ENCODE measurements around the gene WSCD1. TPM values are rescaled to one million over a fixed set of nuclear protein-coding genes. Genes with fewer than 3 reads are reported as not detected.

Gene WSCD1
- total RNA-seq, 6 experiments from 2014 or later = 1.3 to 4.6 (median 1.6) TPM

GRCh38 chr17:6045621-6046357 lies 24.4 kb upstream of the WSCD1 start:
- TF ChIP-seq, protein P1, sequence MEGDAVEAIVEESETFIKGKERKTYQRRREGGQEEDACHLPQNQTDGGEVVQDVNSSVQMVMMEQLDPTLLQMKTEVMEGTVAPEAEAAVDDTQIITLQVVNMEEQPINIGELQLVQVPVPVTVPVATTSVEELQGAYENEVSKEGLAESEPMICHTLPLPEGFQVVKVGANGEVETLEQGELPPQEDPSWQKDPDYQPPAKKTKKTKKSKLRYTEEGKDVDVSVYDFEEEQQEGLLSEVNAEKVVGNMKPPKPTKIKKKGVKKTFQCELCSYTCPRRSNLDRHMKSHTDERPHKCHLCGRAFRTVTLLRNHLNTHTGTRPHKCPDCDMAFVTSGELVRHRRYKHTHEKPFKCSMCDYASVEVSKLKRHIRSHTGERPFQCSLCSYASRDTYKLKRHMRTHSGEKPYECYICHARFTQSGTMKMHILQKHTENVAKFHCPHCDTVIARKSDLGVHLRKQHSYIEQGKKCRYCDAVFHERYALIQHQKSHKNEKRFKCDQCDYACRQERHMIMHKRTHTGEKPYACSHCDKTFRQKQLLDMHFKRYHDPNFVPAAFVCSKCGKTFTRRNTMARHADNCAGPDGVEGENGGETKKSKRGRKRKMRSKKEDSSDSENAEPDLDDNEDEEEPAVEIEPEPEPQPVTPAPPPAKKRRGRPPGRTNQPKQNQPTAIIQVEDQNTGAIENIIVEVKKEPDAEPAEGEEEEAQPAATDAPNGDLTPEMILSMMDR (IDR thresholded peaks at IDR 0.05) = no peak
- TF ChIP-seq POLR2A (IDR thresholded peaks at IDR 0.05) = no peak
- Histone ChIP-seq H3K4me1 (peaks cover 0 to 6% (median 2%) of the 10 kb centered on the region in 4 donors), H3K4me3 (no peak overlapping the region), H3K36me3 (no peaks in the 10 kb centered on the region), H3K27me3 (no peaks in the 10 kb centered on the region), H3K27ac (no peak overlapping the region), H3K9me3 (no peaks in the 10 kb centered on the region)
- WGBS (ENCODE audit: insufficient coverage, low coverage, low lambda C conversion rate, missing lambda C conversion rate) = 79% methylated on average over 5 of the region's 6 CpGs
- no peak for ATAC-seq
- no peak for DNase-seq
- intact Hi-C loops (cut with DNase I) = loop anchor here in 1 of 2 donors (10.0 kb wide), 1 partner anchor 251 kb away; no protein-coding TSS in a partner anchor

- 52% methylated on average over 3 of the region's 4 CpGs for WGBS (ENCODE audit: insufficient coverage, low coverage, low lambda C conversion rate, missing lambda C conversion rate)
- no peaks in the 10 kb centered on the region for H3K36me3 ChIP-seq
- H3K9me3 ChIP-seq = no peaks in the 10 kb centered on the region
- H3K4me3 ChIP-seq = no peak overlapping the region
- DNase-seq (no peak), ATAC-seq (no peak)
- no peak for TF ChIP-seq POLR2A (IDR thresholded peaks at IDR 0.05)
- TF ChIP-seq, protein P1 (IDR thresholded peaks at IDR 0.05) = no peak
- intact Hi-C loops (cut with DNase I) = loop anchor here in 1 of 2 donors (10.0 kb wide), 1 partner anchor 252 kb away; no protein-coding TSS in a partner anchor
- no peaks in the 10 kb centered on the region for H3K4me1 ChIP-seq
- H3K27ac ChIP-seq = no peak overlapping the region
- H3K27me3 ChIP-seq = no peaks in the 10 kb centered on the region
These were observed 23.7 kb upstream of the WSCD1 start for GRCh38 chr17:6046431-6046830.

GRCh38 chr17:6046931-6047330 lies 23.2 kb upstream of the WSCD1 start:
- intact Hi-C loops (cut with DNase I) = loop anchor here in 1 of 2 donors (10.0 kb wide), 1 partner anchor 252 kb away; no protein-coding TSS in a partner anchor
- Histone ChIP-seq H3K27me3 (no peaks in the 10 kb centered on the region), H3K36me3 (no peaks in the 10 kb centered on the region), H3K4me1 (no peaks in the 10 kb centered on the region), H3K4me3 (no peak overlapping the region), H3K9me3 (no peaks in the 10 kb centered on the region), H3K27ac (no peak overlapping the region)
- ATAC-seq = no peak
- TF ChIP-seq POLR2A (IDR thresholded peaks at IDR 0.05) = no peak
- no peak for DNase-seq
- 59% methylated on average over 1 of the region's 1 CpG for WGBS (ENCODE audit: insufficient coverage, low coverage, low lambda C conversion rate, missing lambda C conversion rate)

GRCh38 chr17:6047966-6048365 lies 22.2 kb upstream of the WSCD1 start:
- 69% methylated on average over 2 of the region's 3 CpGs for WGBS (ENCODE audit: insufficient coverage, low coverage, low lambda C conversion rate, missing lambda C conversion rate)
- H3K4me1 ChIP-seq = no peaks in the 10 kb centered on the region

More at GRCh38 chr17:6047966-6048365, 22.2 kb upstream of the WSCD1 start:
- no peak for ATAC-seq
- no peak for DNase-seq
- H3K9me3 ChIP-seq = no peaks in the 10 kb centered on the region
- no peak overlapping the region for H3K27ac ChIP-seq
- intact Hi-C loops (cut with DNase I) = loop anchor here in 1 of 2 donors (10.0 kb wide), 1 partner anchor 253 kb away; no protein-coding TSS in a partner anchor
- H3K36me3 ChIP-seq = no peaks in the 10 kb centered on the region
- no peak overlapping the region for H3K4me3 ChIP-seq
- TF ChIP-seq POLR2A (IDR thresholded peaks at IDR 0.05) = no peak
- TF ChIP-seq, protein P1 (IDR thresholded peaks at IDR 0.05) = no peak
- H3K27me3 ChIP-seq = no peaks in the 10 kb centered on the region
